ENCODE results near the gene TBC1D14.

- TF ChIP-seq ETV6 (IDR thresholded peaks at IDR 0.05; ENCODE audit: borderline replicate concordance in 1 of 2, low read depth in 2 of 2, low read length in 1 of 2) (no peak), ETV6 (CRISPR knock-in tag; IDR thresholded peaks at IDR 0.05; ENCODE audit: borderline replicate concordance) (no peak), POLR2A (conservative IDR thresholded peaks at IDR 0.05) (no peak), TCF7L2 (IDR thresholded peaks at IDR 0.05; ENCODE audit: low read depth, low read length) (no peak), ZSCAN29 (IDR thresholded peaks at IDR 0.05) (no peak)
These were observed 153.2 kb downstream of the TBC1D14 start for GRCh38 chr4:7062816-7063215.

All from K562 (cell line).